Neural progenitor cell (in vitro differentiated cells): ENCODE measurements around the gene SINHCAF. TPM values are rescaled to one million over a fixed set of nuclear protein-coding genes. Genes with fewer than 3 reads are reported as not detected.

ENCODE experiments used
- DNase-seq: peaks from one replicate; pipeline ENCODE4 v3.0.0-alpha.2; 2016; ENCODE audit warnings: low spot score
- H2AFZ ChIP-seq: fragments of 200-600 bp; sonication (generic); replicated peaks from 2 replicates; pipeline ENCODE4 v1.6.1; 2016; ENCODE audit warnings: antibody characterized with exemption
- H3F3A ChIP-seq: fragments of 200-600 bp; sonication (generic); 2 replicates; pipeline ENCODE4 v1.6.1; 2016; ENCODE audit warnings: antibody characterized with exemption, low read depth
- H3K27ac ChIP-seq: fragments of 200-600 bp; sonication (generic); 2 replicates; pipeline ENCODE4 v1.5.1; 2016; ENCODE audit warnings: mild to moderate bottlenecking
- H3K27me3 ChIP-seq: fragments of 200-600 bp; sonication (generic); 2 replicates; pipeline ENCODE4 v1.6.1; 2016; ENCODE audit warnings: mild to moderate bottlenecking, moderate library complexity
- H3K36me3 ChIP-seq: fragments of 200-600 bp; sonication (generic); 2 replicates; pipeline ENCODE4 v1.5.1; 2016
- H3K4me1 ChIP-seq: fragments of 200-600 bp; sonication (generic); 2 replicates; pipeline ENCODE4 v1.6.1; 2016; ENCODE audit warnings: mixed run types
- H3K4me2 ChIP-seq: fragments of 200-600 bp; sonication (generic); 2 replicates; pipeline ENCODE4 v1.6.1; 2016
- H3K4me3 ChIP-seq: fragments of 200-600 bp; sonication (generic); 2 replicates; pipeline ENCODE4 v1.5.1; 2016
- H3K79me2 ChIP-seq: fragments of 200-600 bp; sonication (generic); 2 replicates; pipeline ENCODE4 v1.6.1; 2016; ENCODE audit warnings: low read depth
- H3K9ac ChIP-seq: fragments of 200-600 bp; sonication (generic); 2 replicates; pipeline ENCODE4 v1.6.1; 2016
- H3K9me3 ChIP-seq: fragments of 200-600 bp; sonication (generic); 2 replicates; pipeline ENCODE4 v1.5.1; 2016; ENCODE audit warnings: low read depth
- H4K20me1 ChIP-seq: fragments of 200-600 bp; sonication (generic); 2 replicates; pipeline ENCODE4 v1.6.1; 2016; ENCODE audit warnings: low read depth
- H3K27ac Mint-ChIP-seq: 3 replicates; pipeline ENCODE4 v1.8.0; 2021; ENCODE audit warnings: mixed read lengths
- H3K27me3 Mint-ChIP-seq: 2 replicates; pipeline ENCODE4 v1.8.0; 2022; ENCODE audit warnings: low read depth, mild to moderate bottlenecking, inconsistent platforms, moderate library complexity, mixed read lengths; ENCODE audit not compliant: insufficient read depth
- H3K36me3 Mint-ChIP-seq: 3 replicates; pipeline ENCODE4 v1.8.0; 2021; ENCODE audit warnings: mixed read lengths
- H3K4me1 Mint-ChIP-seq: 3 replicates; pipeline ENCODE4 v1.8.0; 2021; ENCODE audit warnings: mixed read lengths
- H3K4me3 Mint-ChIP-seq: 3 replicates; pipeline ENCODE4 v1.8.0; 2021; ENCODE audit warnings: mild to moderate bottlenecking, moderate library complexity, mixed read lengths
- H3K9me3 Mint-ChIP-seq: 3 replicates; pipeline ENCODE4 v1.8.0; 2020; ENCODE audit warnings: mixed read lengths
- CTCF ChIP-seq: fragments of 200-600 bp; sonication (generic); IDR thresholded peaks from 2 replicates; pipeline ENCODE4 v1.5.1; 2017; ENCODE audit warnings: antibody characterized with exemption, mild to moderate bottlenecking
- EZH2 ChIP-seq: fragments of 200-600 bp; sonication (generic); IDR thresholded peaks from 2 replicates; pipeline ENCODE4 v1.6.1; 2017; ENCODE audit warnings: antibody characterized with exemption, mild to moderate bottlenecking, moderate library complexity
- EZH2phosphoT487 ChIP-seq: fragments of 200-600 bp; sonication (generic); IDR thresholded peaks from 2 replicates; pipeline ENCODE4 v1.6.1; 2017; ENCODE audit warnings: antibody characterized with exemption
- total RNA-seq: library from RNA; depleted of rRNA; stranded (reverse); fragments of >200 nt; gene quantifications from 2 replicates; pipeline ENCODE4 v1.2.3, GENCODE V29; 2015; ENCODE audit warnings: low replicate concordance

The SINHCAF gene
- total RNA-seq, 1 donor from 2014 or later: 1,260 TPM

DNA sequence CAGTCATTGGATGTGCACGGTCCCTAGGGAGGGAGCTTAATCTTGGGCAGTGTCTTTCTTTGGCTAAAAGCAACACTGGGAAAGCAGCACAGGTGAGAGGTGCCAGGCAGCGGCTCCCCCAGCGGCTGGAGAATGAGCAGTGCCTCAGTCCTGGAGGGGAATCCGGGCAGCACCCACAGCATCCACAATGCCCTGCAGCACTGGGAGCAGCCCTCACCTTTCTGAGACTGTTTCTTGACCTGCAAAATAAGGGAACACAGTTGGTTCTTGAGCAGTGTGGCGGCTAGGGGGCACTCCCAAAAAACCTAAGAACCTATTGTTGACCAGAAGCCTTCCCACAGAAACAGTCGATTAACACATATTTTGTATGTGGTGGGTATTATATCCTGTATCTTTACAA is 75.8 kb downstream of the SINHCAF start:
- no peak for TF ChIP-seq EZH2
- no peak for TF ChIP-seq EZH2phosphoT487
- no peak for TF ChIP-seq CTCF
- Histone ChIP-seq H3K4me3 (no peak overlapping the region), H3K27me3 (no peaks in the 10 kb centered on the region), H3F3A (no peaks in the 10 kb centered on the region), H3K27ac (no peak overlapping the region), H3K36me3 (no peaks in the 10 kb centered on the region), H3K9me3 (no peaks in the 10 kb centered on the region), H3K9ac (no peak overlapping the region), H3K4me2 (no peak overlapping the region), H4K20me1 (no peaks in the 10 kb centered on the region), H3K4me1 (no peaks in the 10 kb centered on the region), H3K79me2 (no peaks in the 10 kb centered on the region), H2AFZ (no peak overlapping the region)
- Mint-ChIP-seq H3K27me3 (no peaks in the 10 kb centered on the region), H3K36me3 (no peaks in the 10 kb centered on the region), H3K9me3 (no peaks in the 10 kb centered on the region), H3K4me1 (no peaks in the 10 kb centered on the region), H3K4me3 (no peak overlapping the region), H3K27ac (no peak overlapping the region)
- no peak for DNase-seq

DNA sequence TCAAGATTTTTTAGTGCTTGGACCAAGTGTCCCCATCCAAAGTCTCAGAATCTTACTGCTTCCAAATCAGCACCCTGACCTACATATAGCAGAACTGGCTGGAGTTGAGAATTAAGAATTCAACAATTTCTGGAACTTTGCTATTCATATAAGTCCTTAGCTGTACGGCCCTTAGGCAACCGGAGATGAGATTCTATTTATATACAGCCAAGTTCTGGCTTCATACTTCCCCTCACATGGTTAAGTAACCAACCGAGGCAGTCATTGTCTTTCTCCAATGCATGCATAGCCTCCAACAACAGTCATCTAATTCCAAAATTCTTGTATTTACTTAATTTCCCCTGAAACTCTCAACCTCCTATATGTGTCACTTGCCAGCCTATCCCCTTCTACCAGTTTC is 76.6 kb downstream of the SINHCAF start:
- no peaks in the 10 kb centered on the region for H4K20me1 ChIP-seq
- TF ChIP-seq EZH2 (no peak), CTCF (no peak), EZH2phosphoT487 (no peak)
- no peaks in the 10 kb centered on the region for H3K4me1 Mint-ChIP-seq
- no peaks in the 10 kb centered on the region for H3K9me3 Mint-ChIP-seq
- H3K9me3 ChIP-seq: no peaks in the 10 kb centered on the region
- no peak overlapping the region for H3K9ac ChIP-seq
- H3K36me3 Mint-ChIP-seq: no peaks in the 10 kb centered on the region
- no peaks in the 10 kb centered on the region for H3F3A ChIP-seq
- no peak overlapping the region for H3K4me3 Mint-ChIP-seq
- no peaks in the 10 kb centered on the region for H3K27me3 Mint-ChIP-seq
- H3K36me3 ChIP-seq: no peaks in the 10 kb centered on the region
- no peak overlapping the region for H3K27ac Mint-ChIP-seq
- no peaks in the 10 kb centered on the region for H3K4me1 ChIP-seq
- no peak overlapping the region for H3K4me3 ChIP-seq
- H3K27me3 ChIP-seq: no peaks in the 10 kb centered on the region
- H3K79me2 ChIP-seq: no peaks in the 10 kb centered on the region
- H3K4me2 ChIP-seq: no peak overlapping the region
- no peak for DNase-seq
- no peak overlapping the region for H3K27ac ChIP-seq
- H2AFZ ChIP-seq: no peak overlapping the region

DNA sequence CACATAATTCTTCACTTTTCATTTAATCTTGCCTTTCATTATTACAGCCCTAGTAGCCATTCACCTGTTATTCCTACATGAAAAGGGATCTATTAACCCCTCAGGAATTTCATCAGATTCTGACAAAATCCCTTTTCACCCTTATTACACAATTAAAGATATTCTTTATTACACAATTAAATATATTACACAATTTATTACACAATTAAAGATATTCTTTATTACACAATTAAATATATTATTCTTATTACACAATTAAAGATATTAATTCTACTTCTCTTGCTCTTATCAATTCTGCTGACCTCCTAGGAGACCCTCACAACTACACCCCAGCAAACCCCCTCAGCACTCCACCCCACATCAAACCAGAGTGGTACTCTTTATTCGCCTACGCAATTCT is 77.1 kb downstream of the SINHCAF start:
- no peaks in the 10 kb centered on the region for H3K79me2 ChIP-seq

More for the DNA sequence above, 77.1 kb downstream of the SINHCAF start:
- Histone ChIP-seq H2AFZ (no peak overlapping the region), H3K4me1 (no peaks in the 10 kb centered on the region), H3F3A (no peaks in the 10 kb centered on the region), H3K36me3 (no peaks in the 10 kb centered on the region), H3K4me3 (no peak overlapping the region), H3K9ac (no peak overlapping the region), H3K27ac (no peak overlapping the region), H3K9me3 (no peaks in the 10 kb centered on the region), H4K20me1 (no peaks in the 10 kb centered on the region), H3K4me2 (no peak overlapping the region), H3K27me3 (no peaks in the 10 kb centered on the region)
- Mint-ChIP-seq H3K36me3 (no peaks in the 10 kb centered on the region), H3K27me3 (no peaks in the 10 kb centered on the region), H3K27ac (no peak overlapping the region), H3K9me3 (no peaks in the 10 kb centered on the region), H3K4me1 (no peaks in the 10 kb centered on the region), H3K4me3 (no peak overlapping the region)
- DNase-seq: no peak
- TF ChIP-seq EZH2 (no peak), CTCF (no peak), EZH2phosphoT487 (no peak)
